Endothelial cell of umbilical vein (primary cell): ENCODE measurements around the gene OR51Q1. TPM values are rescaled to one million over a fixed set of nuclear protein-coding genes. Genes with fewer than 3 reads are reported as not detected.

Source experiments
- BruUV-seq: library from RNA; stranded (reverse); fragments of 400-500 nt; replicated peaks from 2 replicates; lab custom pipeline; 2021; lab: Mats Ljungman, UMichigan
- CTCF ChIA-PET: fragments of 300-600, 350-600 bp; sonication (Branson Sonifier 250); formaldehyde crosslinking; loops from one replicate; lab custom pipeline; 2021; ENCODE audit warnings: antibody characterized with exemption, inconsistent platforms; lab: Charles Lee
- POLR2A ChIA-PET: fragments of 300-600, 350-600 bp; sonication (Branson Sonifier 250); formaldehyde crosslinking; loops from one replicate; lab custom pipeline; 2021; ENCODE audit warnings: antibody characterized with exemption, inconsistent platforms; lab: Charles Lee
- DNase-seq: peaks from one replicate; pipeline ENCODE4 v3.0.0-alpha.2; 2011; ENCODE audit warnings: low read depth, low spot score
- FAIRE-seq: peaks from 2 replicates; lab custom pipeline; 2011; peaks lifted over from hg19 to GRCh38; lab: Jason Lieb, UNC
- H2AFZ ChIP-seq: 2 replicates; pipeline ENCODE4 v1.6.0; 2012; ENCODE audit warnings: low read depth, low read length, control low read depth, inconsistent platforms
- H3K27ac ChIP-seq: 2 replicates; pipeline ENCODE4 v1.5.1; 2011; ENCODE audit warnings: low read depth, mild to moderate bottlenecking, control low read depth, low read length, moderate library complexity; ENCODE audit not compliant: insufficient read depth
- H3K27me3 ChIP-seq, 2 experiments: 2 replicates each; pipeline versions ENCODE4 v1.6.0 to v1.6.1; 2011; ENCODE audit warnings: low read length in 2 of 2, mixed read lengths in 1 of 2; ENCODE audit not compliant: control insufficient read depth in 2 of 2, insufficient read depth in 2 of 2
- H3K36me3 ChIP-seq, 2 experiments: 2 replicates in 1 of 2; 3 replicates in 1 of 2; pipeline ENCODE4 v1.5.1; 2011; ENCODE audit warnings: low read length in 2 of 2, mild to moderate bottlenecking in 1 of 2, moderate library complexity in 1 of 2; ENCODE audit not compliant: control insufficient read depth in 2 of 2, insufficient read depth in 2 of 2; ENCODE audit errors: extremely low read depth in 1 of 2
- H3K4me1 ChIP-seq: 3 replicates; pipeline ENCODE4 v1.5.1; 2011; ENCODE audit warnings: mild to moderate bottlenecking, low read length; ENCODE audit not compliant: control insufficient read depth, insufficient read depth; ENCODE audit errors: extremely low read depth
- H3K4me2 ChIP-seq: 2 replicates; pipeline ENCODE4 v1.6.1; 2011; ENCODE audit warnings: low read length, control low read depth, mixed read lengths; ENCODE audit not compliant: insufficient read depth
- H3K4me3 ChIP-seq, 3 experiments: fragments of 200-600 bp in 1 of 3; sonication (generic), shearing (Covaris generic) in 1 of 3; replicated peaks in 1 of 3; 2 replicates each; pipeline ENCODE4 v1.5.1; 2011 to 2016; ENCODE audit warnings: control low read depth in 3 of 3, low read length in 3 of 3, mild to moderate bottlenecking in 2 of 3, inconsistent platforms in 1 of 3, low read depth in 1 of 3, moderate library complexity in 1 of 3; ENCODE audit not compliant: insufficient read depth in 1 of 3
- H3K79me2 ChIP-seq: 2 replicates; pipeline ENCODE4 v1.6.0; 2012; ENCODE audit warnings: low read length, inconsistent platforms; ENCODE audit not compliant: control insufficient read depth, insufficient read depth
- H3K9ac ChIP-seq: replicated peaks from 2 replicates; pipeline ENCODE3; 2011; ENCODE audit warnings: low read length, control low read depth; ENCODE audit not compliant: insufficient read depth; ENCODE audit errors: extremely low read depth
- H3K9me1 ChIP-seq: replicated peaks from 3 replicates; pipeline ENCODE4 v1.6.0; 2011; ENCODE audit warnings: mild to moderate bottlenecking, low read length; ENCODE audit not compliant: control insufficient read depth, insufficient read depth; ENCODE audit errors: extremely low read depth
- H3K9me3 ChIP-seq: replicated peaks from 2 replicates; pipeline ENCODE4 v1.5.1; 2012; ENCODE audit warnings: low read length, inconsistent platforms; ENCODE audit not compliant: control insufficient read depth, insufficient read depth
- H4K20me1 ChIP-seq: replicated peaks from 2 replicates; pipeline ENCODE3; 2011; ENCODE audit warnings: mild to moderate bottlenecking, low read length; ENCODE audit not compliant: control insufficient read depth, insufficient read depth; ENCODE audit errors: extremely low read depth
- CTCF ChIP-seq, 2 donors: IDR thresholded peaks; 1 replicate in 1 of 2; 2 replicates in 1 of 2; pipeline ENCODE4 v1.5.1; 2011; ENCODE audit warnings: low read length in 2 of 2, mild to moderate bottlenecking in 2 of 2, moderate library complexity in 2 of 2, control low read depth in 1 of 2, inconsistent platforms in 1 of 2, low read depth in 1 of 2; ENCODE audit not compliant: insufficient read depth in 1 of 2; ENCODE audit errors: extremely low read depth in 1 of 2
- EZH2 ChIP-seq: IDR thresholded peaks from 2 replicates; pipeline ENCODE4 v1.6.1; 2012; ENCODE audit warnings: borderline replicate concordance, low read depth, mild to moderate bottlenecking, moderate library complexity, low read length, inconsistent platforms; ENCODE audit not compliant: severe bottlenecking
- FOS ChIP-seq: IDR thresholded peaks from 2 replicates; pipeline ENCODE4 v1.6.1; 2011; ENCODE audit warnings: mild to moderate bottlenecking, low read length, moderate library complexity, borderline replicate concordance; ENCODE audit not compliant: insufficient read depth
- GATA2 ChIP-seq: IDR thresholded peaks from 2 replicates; pipeline ENCODE4 v1.7.0; 2011; ENCODE audit warnings: low read depth, mild to moderate bottlenecking, moderate library complexity, mixed read lengths, low read length; ENCODE audit not compliant: insufficient read length, insufficient read depth
- JUN ChIP-seq: IDR thresholded peaks from 2 replicates; pipeline ENCODE4 v1.6.1; 2011; ENCODE audit warnings: borderline replicate concordance, low read depth; ENCODE audit not compliant: insufficient read length, insufficient read depth
- MAX ChIP-seq: IDR thresholded peaks from 2 replicates; pipeline ENCODE4 v1.6.1; 2011; ENCODE audit not compliant: insufficient read depth, insufficient read length
- MYC ChIP-seq: IDR thresholded peaks from one replicate; pipeline ENCODE4 v1.6.1; 2011; ENCODE audit warnings: mild to moderate bottlenecking, low read depth, low read length
- POLR2A ChIP-seq: IDR thresholded peaks from 2 replicates; pipeline ENCODE4 v1.6.1; 2012; ENCODE audit warnings: low read depth, mild to moderate bottlenecking, control low read depth, low read length
- POLR2AphosphoS5 ChIP-seq: IDR thresholded peaks from 2 replicates; pipeline ENCODE4 v1.6.1; 2012; ENCODE audit warnings: low read depth, mild to moderate bottlenecking, control low read depth, low read length, moderate library complexity; ENCODE audit not compliant: insufficient read depth
- dilution Hi-C: fragments of 300-500 bp; cut with MboI; formaldehyde crosslinking; loops from one replicate; pipeline ENCODE4 v1.15.0; 2019; ENCODE audit warnings: low sequenced_read_pairs; ENCODE audit not compliant: extremely low pct_ligation_motif_present
- intact Hi-C: fragments of 100-400 bp; cut with micrococcal nuclease; formaldehyde crosslinking; loops from one replicate; pipeline ENCODE4 v1.10.0; 2022
- polyA plus RNA-seq, 4 experiments: library from polyadenylated mRNA; depleted of rRNA in 3 of 4; stranded (reverse) in 3 of 4; unstranded in 1 of 4; fragments of >200 nt; gene quantifications; 2 replicates each; pipeline versions ENCODE4 v1.2.1 to v1.2.3, GENCODE V29; 2011 to 2012; ENCODE audit warnings: missing spikeins in 1 of 4
- total RNA-seq: library from RNA; stranded (reverse); gene quantifications from 2 replicates; pipeline ENCODE4 v1.2.3, GENCODE V29; 2021

Gene OR51Q1
- total and polyA plus RNA-seq, 2 donors (not counting 3 experiments of a cell fraction or from before 2014, with no cell fraction given) = not detected

- dilution Hi-C loops (no loop called here), intact Hi-C loops (no loop called here)
- DNase-seq (no peak), FAIRE-seq (no peak)
- Histone ChIP-seq H3K4me2 (no peak overlapping the region), H3K79me2 (no peaks in the 10 kb centered on the region), H3K4me1 (no peaks in the 10 kb centered on the region), H2AFZ (no peak overlapping the region), H3K27me3 (peaks cover 0 to under 1% of the 10 kb centered on the region in 2 experiments), H3K9me3 (no peaks in the 10 kb centered on the region), H3K9me1 (no peaks in the 10 kb centered on the region), H3K27ac (no peak overlapping the region), H3K36me3 (no peaks in the 10 kb centered on the region), H3K4me3 (no peak overlapping the region), H3K9ac (no peak overlapping the region), H4K20me1 (no peaks in the 10 kb centered on the region)
- BruUV-seq = no TSS peak
- ChIA-PET CTCF (no interaction called here), POLR2A (no interaction called here)
- TF ChIP-seq MAX = no peak
- TF ChIP-seq CTCF (IDR thresholded peaks at IDR 0.05; ENCODE audit: extremely low read depth in 1 of 2, insufficient read depth in 1 of 2, low read depth in 1 of 2, low read length in 2 of 2) = no peak
- TF ChIP-seq GATA2 = no peak
- TF ChIP-seq FOS = no peak
- TF ChIP-seq POLR2AphosphoS5 = no peak
- no peak for TF ChIP-seq JUN
- TF ChIP-seq MYC = no peak
- no peak for TF ChIP-seq EZH2
- no peak for TF ChIP-seq POLR2A
Measured at GRCh38 chr11:5390210-5390609, 31.7 kb upstream of the OR51Q1 start.
